Activated gamma-delta T cell treated with anti-CD3 and anti-CD28 coated beads, Interleukin-2, amount 50 U/mL, for 16 hours (primary cell): ENCODE data around the gene TUBA1B.
A peak's percentile ranks its signal among the peaks of the same experiment; 100 is the strongest.

ENCODE experiments used
- DNase-seq: peaks from one replicate; pipeline ENCODE4 v3.0.0-alpha.2; 2020; ENCODE audit warnings: low read depth

Gene TUBA1B

DNA sequence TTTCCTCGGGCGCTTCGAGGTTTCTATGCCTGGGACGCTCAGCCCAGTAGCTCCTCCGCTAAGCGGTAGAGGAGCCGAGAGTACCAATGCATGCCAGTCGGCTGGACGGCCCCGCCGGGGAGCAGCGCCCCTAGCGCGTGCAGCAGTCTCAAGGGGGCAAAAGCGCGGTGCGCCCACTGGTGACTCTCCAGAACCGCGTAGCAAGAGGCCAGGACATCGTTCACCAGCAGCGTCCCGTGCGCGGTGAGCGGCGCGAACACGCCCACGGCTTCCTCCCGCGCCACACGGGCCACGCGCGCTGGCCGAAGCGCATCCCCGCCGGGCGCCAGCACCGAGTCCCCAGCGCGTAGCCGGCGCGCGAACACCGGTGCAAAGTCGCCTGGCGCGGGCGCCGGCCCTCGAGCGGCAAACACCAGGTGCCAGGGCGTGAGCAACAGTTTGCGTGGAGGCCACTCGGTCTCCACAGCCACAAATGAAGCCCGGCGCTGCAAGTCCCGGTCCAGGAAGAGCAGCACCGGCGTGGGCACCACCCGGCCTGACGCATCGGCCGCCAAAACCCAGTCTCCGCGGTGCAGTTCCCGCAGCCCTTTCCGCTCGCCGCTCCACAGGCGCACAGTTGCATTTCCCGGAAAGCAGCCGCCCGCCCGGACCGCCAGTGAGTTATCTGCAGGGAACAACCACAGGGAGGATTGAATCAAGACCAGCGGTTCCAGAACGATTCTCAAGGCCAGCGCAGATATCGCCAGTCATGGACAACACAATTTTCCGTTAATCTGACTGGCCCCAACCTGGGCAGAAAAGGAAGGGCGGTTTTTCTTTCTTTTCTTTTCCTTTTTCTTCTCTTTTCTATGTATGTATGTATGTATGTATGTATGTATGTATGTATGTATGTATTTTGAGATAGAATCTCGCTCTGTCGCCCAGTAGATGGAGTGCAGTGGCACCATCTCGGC lies 41.1 kb downstream of the TUBA1B start:
- DNase-seq, result no peak

- DNase-seq, result no peak
Measured at GRCh38 chr12:49088932-49089330, 42.3 kb downstream of the TUBA1B start.

DNA sequence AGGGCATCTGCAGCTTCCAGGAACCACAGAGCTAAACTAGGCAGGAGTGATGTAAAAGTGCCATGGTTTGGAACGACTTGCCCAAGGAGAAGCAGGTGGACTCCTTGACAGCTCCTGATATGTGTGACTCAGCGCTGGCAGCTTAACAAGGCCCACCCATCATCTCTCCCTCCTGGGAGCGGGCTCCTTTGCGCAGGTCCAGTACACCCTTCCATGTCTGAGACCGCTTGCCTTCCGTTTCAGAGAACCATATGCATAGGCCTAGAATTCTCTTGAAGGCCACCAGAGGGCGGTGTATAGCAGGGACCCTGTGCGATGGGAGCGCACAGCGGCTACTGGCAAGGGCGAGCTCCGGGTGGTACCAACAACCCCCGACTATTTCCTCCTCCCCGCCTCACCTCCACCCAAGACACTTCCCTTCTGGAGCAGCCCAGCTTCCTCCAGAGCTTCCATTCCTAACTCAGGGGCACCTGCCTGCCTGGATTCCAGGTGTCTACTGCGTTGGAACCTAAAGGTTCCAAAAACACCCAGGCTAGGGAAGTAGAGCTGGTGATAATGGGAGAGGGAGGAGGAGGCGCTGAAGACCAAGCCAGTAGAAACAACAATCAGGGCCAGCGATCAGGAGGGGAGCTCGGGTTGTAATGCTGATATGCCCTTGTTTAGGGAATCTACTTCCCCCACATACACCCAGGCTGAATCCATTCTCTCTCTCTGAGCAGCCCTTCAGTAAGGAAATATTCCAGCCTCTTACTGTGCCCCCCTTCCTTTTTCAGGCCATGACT lies 42.9 kb downstream of the TUBA1B start:
- DNase-seq, result peak; percentile 46

DNA sequence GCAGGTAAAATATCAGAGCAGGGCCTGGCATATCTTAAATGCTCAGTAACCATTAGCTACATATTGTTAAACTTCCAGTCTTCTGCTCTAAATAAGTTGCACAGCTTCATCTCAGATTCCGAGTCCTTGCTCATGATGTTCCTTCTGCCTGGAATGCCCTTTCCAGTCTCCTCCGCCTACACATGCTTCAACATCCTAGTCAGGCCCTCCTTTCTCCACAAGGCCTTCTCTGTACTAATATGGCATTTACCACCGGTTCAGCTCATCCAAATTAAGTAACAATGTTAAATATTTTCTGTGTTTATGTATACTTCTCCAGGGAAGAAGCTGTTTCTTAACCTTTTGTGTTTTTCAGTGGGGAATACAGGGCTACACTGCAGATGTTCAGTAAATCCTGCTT lies 45.1 kb downstream of the TUBA1B start:
- no peak for DNase-seq

GRCh38 chr12:49084438-49084837 lies 46.8 kb downstream of the TUBA1B start:
- no peak for DNase-seq

GRCh38 chr12:49079793-49080192 lies 51.4 kb downstream of the TUBA1B start:
- no peak for DNase-seq
